GM10248 (cell line): ENCODE results near the gene FBXO24.
A peak's percentile ranks its signal among the peaks of the same experiment; 100 is the strongest.

Experiments
- CTCF ChIA-PET: fragments of 300-600 bp; sonication (Branson Sonifier 250); formaldehyde crosslinking; extraction: SDS; loops from one replicate; lab custom pipeline; 2021; ENCODE audit warnings: antibody characterized with exemption; lab: Yijun Ruan, JAX
- POLR2A ChIA-PET: fragments of 350-650 bp; sonication (Branson Sonifier 250); formaldehyde crosslinking; extraction: SDS; loops from one replicate; lab custom pipeline; 2020; ENCODE audit warnings: antibody characterized with exemption; lab: Yijun Ruan, JAX
- DNase-seq: peaks from one replicate; pipeline ENCODE4 v3.0.0; 2012; ENCODE audit errors: extremely low spot score
- CTCF ChIP-seq: IDR thresholded peaks from 2 replicates; pipeline ENCODE4 v1.5.1; 2012; ENCODE audit warnings: mild to moderate bottlenecking, low read depth; ENCODE audit errors: extremely low read depth, missing control alignments, control extremely low read depth

The FBXO24 gene

GRCh38 chr7:100627238-100627549 lies 41.1 kb downstream of the FBXO24 start:
- TF ChIP-seq CTCF = no peak
- ChIA-PET POLR2A (no interaction called here), CTCF (interaction anchor here (2.2 kb wide), 1 partner anchor 78 kb away, joined by 10 read pairs; the partner anchor contains the start of gene POP7)

GRCh38 chr7:100629117-100629716 lies 43.1 kb downstream of the FBXO24 start:
- ChIA-PET CTCF (interaction anchor here (0.8 to 2.6 kb wide), 14 partner anchors 10 to 581 kb away, joined by 3 to 13 read pairs (median 4); partner anchors contain the start of genes MOSPD3 and POP7), POLR2A (no interaction called here)
- DNase-seq = no peak
- TF ChIP-seq CTCF = peak; percentile 53

More at GRCh38 chr7:100627238-100627549, 41.1 kb downstream of the FBXO24 start:
- DNase-seq = no peak

- CTCF ChIA-PET = interaction anchor here (1.1 to 2.6 kb wide), 12 partner anchors 9 to 580 kb away, joined by 3 to 13 read pairs (median 4); partner anchors contain the start of gene MOSPD3
- no peak for DNase-seq
- TF ChIP-seq CTCF = no peak
- POLR2A ChIA-PET = no interaction called here
These were observed 43.9 kb downstream of the FBXO24 start for GRCh38 chr7:100630066-100630465.

- ChIA-PET CTCF (interaction anchor here (0.8 to 3.0 kb wide), 12 partner anchors 9 to 219 kb away, joined by 3 to 9 read pairs (median 4); partner anchors contain the start of gene SLC12A9), POLR2A (interaction anchor here (0.6 to 0.7 kb wide), 2 partner anchors 49 to 158 kb away, joined by 3 to 5 read pairs; no protein-coding TSS in a partner anchor)
- peak; percentile 30 for TF ChIP-seq CTCF
- DNase-seq = peak; percentile 79
These were observed 47.0 kb downstream of the FBXO24 start for GRCh38 chr7:100632951-100633717.

GRCh38 chr7:100639995-100640516 lies 53.9 kb downstream of the FBXO24 start:
- no peak for DNase-seq
- no peak for TF ChIP-seq CTCF
- ChIA-PET CTCF (interaction anchor here (1.4 to 2.6 kb wide), 2 partner anchors 11 to 51 kb away, joined by 3 to 9 read pairs; no protein-coding TSS in a partner anchor), POLR2A (no interaction called here)

DNA sequence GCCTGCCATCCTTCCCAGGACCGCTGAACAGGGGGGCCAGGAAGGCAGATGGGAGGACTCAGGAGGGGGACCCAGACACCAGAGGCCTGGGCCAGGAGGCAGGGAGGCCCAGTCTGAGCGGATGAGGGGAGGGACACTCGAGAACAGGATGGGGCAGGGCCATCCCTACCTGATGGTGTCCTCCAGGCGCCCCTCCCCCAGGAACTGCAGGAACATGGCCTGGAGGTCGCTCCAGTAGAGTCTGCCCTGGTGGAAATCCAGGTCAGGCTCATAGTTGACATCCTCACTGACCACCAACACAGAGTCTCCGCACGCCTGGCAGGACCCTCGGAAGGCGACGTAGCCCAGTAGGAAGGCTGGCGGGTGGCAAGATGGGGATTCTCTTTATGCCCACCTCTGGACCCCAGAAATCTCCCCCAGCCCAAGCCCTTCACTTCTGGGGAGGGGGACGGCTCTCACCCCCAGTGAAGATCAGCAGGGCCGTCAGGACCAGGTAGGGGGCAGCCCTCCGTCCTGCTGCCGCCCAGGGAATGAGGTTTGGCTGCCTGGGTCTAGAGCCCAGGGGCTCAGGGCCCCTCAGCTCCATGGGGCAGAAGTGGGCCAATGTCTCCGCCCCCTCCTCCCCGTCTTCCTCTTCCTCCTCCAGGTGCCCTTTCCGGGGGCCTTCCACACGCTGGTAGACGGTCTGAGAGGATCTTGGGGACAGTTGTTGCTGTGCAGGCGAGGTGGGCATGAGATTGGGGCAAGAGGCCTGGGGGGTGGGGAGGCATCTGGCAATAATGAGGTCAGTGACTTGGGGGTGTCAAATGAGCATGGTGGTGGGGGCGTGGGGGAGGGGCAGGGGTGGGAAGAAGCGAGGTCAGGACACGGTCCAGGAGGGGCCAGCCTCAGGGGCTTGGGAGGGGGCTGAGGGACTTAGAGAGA lies 54.7 kb downstream of the FBXO24 start:
- ChIA-PET CTCF (interaction anchor here (1.4 to 2.6 kb wide), 2 partner anchors 12 to 51 kb away, joined by 3 to 9 read pairs; no protein-coding TSS in a partner anchor), POLR2A (no interaction called here)
- no peak for TF ChIP-seq CTCF
- DNase-seq = no peak
